IPS-NIHi11 (cell line): ENCODE results near the gene OXTR.
"Not testable (repeated sequence)": the region's sequence is repeated elsewhere in the genome, so short reads cannot be mapped to it uniquely, and the experiment has no call there.

Experiments used
- DNase-seq: peaks from one replicate; pipeline ENCODE4 v3.0.0; 2012; ENCODE audit warnings: mixed read lengths, low spot score

OXTR gene

GRCh38 chr3:8741581-8742261, 27.7 kb downstream of the OXTR start:
- peak; percentile 84 for DNase-seq

DNA sequence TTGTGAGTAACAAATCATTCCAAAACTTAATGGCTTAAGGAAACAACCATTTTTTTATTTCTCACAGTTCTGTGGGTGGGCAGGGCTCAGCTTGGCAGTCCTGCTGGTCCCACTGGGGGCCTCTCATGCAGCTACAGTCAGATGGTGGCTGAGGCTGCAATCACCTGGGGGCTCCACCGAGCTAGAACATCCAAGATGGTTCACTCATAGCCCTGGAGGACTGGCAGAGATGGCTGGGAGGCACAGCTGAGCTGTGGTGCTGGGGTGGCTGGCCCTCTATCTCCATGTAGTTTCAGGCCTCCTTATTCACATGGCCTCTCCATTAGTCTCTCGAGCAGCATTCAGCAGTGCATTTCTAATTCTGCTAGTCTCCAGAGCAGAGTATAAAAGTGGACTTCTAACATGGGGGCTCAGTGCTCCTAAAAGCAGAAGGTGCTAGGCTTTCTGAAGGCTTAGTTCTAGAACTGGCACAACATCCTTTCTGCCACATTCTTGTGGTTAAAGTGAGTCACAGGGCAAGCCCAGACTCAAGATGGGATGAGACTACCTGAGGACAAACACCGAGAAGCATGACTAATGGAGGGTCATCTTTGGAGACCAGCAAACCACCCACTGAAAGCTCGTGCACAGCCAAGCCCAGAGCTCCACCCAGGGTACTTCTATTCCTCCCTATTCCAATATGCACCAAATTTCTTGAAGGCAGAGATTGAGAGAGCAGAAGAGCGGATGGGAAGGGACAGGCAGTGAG, 29.5 kb downstream of the OXTR start:
- no peak for DNase-seq

DNA sequence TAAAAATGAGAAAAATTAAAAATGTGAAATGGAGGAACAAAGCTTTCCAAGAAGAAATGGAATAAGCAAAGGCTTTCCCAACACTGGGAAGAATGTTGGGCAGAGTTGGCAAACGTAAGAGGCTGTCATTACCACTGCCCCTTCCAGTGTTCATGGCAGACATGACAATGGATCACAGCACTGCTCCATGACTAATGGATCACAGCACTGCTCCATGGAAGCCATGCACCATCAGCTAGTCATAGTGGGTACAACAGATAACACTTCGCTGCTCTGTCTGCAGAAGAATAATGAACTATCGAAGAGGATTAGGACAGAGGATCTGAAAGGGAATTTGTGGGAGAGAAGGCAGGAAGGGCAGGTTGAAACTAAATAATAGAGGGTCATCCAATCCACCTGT, 30.8 kb downstream of the OXTR start:
- no peak for DNase-seq

- DNase-seq = no peak
These were observed 31.6 kb downstream of the OXTR start for GRCh38 chr3:8737823-8738222.

DNA sequence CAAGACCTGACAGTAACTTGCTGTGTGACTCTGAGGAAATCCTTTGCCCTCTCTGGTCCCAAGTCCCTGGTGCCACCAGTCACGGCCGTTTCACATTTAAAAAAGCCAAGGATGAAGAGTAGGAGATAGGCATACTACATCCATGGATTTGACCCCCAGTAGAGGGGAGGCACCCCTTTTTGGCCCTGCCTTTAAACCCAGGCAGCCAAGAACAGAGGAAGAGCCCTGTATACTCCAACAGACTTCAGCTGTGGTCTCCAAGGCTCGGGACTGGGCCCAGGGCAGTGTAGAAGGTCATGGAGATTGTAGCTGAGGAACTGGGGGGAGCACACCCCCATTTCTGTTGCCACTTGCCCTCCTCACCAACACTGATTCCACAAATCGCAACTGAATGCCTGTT, 32.1 kb downstream of the OXTR start:
- no peak for DNase-seq

- no peak for DNase-seq
These were observed 33.0 kb downstream of the OXTR start for GRCh38 chr3:8736436-8736835.

- DNase-seq = no peak
These were observed 34.5 kb downstream of the OXTR start for GRCh38 chr3:8734908-8735307.

GRCh38 chr3:8734137-8734878, 35.1 kb downstream of the OXTR start:
- DNase-seq = no peak

DNA sequence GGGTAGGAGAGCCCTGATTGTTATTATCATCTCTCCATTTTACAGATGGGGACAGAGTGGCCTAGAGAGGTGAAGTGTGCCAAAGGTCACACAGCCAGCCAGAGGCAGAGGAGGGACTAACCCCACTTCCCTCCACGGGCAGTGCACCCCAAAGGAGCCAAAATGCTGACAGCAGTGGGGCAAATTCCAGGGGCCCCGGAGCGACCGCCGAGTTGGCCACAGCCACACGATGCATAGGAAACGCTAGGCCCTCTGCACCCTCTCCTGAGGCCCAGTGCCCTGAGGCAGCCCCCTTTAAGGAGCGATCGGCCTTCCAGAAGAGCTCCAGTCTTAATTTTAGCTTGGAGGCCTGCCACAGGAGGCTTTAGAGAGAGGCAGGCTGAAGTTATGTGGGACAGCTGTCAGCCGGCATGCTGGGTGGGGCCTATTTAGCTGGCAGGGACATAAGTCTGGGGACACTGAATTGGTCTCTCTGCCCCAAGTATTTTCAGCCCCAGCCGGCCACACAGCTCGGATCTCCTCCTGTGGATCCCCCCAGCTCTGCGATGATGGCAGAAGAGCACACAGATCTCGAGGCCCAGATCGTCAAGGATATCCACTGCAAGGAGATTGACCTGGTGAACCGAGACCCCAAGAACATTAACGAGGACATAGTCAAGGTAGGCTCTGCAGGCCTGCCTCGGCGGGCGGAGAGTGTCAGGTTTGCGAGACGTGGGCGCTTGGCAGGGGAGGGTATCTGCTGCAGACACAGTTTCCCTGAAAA, 35.9 kb downstream of the OXTR start, which contains the start of gene CAV3:
TSS of gene CAV3 (plus strand) at position 471 of the 763 bp plus-strand sequence. CDS start at position 546, 75 bp downstream.
- no peak for DNase-seq

DNA sequence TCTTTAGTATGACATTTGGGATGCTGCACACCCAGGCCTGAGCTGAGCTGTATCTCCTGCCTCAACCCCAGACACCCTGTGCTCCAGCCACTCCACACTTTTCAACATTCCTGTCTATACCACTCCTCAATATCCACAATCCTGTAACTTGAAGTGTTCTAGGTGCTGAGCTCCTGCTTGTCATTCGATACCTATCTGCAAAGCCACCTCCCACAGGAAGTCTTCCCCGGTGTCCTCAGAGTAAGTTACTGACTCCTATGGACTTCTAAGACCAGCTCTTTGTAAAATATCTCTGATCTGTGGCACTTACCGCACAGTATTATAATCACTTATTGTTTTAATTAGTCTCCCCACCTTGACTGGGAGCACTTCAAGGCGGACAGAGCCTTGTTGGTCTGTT, 37.0 kb downstream of the OXTR start:
- DNase-seq = peak; percentile 33

- DNase-seq = no peak
These were observed 38.8 kb downstream of the OXTR start for GRCh38 chr3:8730656-8731055.

GRCh38 chr3:8729479-8729878, 39.9 kb downstream of the OXTR start:
- no peak for DNase-seq

GRCh38 chr3:8727605-8728512, 41.6 kb downstream of the OXTR start:
- no peak for DNase-seq

DNA sequence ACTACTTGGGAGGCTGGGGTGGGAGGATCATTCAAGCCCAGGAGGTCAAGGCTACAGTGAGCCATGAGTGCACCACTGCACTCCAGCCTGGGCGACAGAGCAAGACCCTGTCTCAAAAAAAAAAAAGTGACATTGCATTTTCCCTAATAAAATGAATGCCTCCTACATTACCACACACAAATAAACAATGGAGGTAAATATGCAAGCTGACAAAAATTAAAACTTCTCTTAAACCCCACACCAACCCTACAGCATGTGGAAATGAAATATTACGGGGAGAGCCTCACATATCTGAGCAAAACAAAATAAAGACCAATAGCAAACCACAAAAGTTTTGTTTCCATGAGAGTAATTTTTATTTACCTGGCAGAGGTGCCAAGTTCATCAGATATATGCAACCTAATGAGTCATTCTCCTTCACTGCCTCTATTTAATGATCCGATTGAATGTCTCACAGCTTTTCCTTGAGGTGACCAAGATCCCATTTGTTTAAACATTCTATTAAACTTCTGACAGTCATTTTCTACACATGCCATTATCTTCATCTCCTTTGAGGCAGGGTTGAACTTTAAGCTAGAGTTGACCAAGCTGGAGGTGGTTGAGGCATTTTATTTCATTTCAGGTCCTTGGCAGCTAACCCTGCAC, 45.2 kb downstream of the OXTR start:
- no peak for DNase-seq

GRCh38 chr3:8723612-8724011, 45.8 kb downstream of the OXTR start:
- DNase-seq = no peak

DNA sequence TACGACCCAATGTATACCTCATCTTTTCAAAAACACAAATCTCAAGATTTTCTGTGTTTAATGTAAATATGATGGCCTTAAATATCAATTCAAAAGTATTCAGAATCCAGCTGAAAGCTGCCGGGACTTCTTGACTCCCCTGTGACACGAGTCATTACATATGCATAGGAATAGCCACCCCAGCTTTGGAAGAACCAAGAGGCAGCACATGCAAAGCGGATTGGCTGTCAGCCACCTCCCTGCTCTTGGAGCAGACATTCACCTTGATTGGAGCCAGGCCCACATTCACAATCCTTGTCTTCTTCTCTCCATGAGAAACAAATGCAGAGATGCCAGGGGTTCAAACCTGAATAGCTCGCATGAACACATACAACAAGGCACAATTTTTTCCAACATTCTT, 46.6 kb downstream of the OXTR start:
- DNase-seq = no peak

GRCh38 chr3:8715757-8716156, 53.7 kb downstream of the OXTR start:
- not testable (repeated sequence) for DNase-seq

GRCh38 chr3:8713901-8714759, 55.3 kb downstream of the OXTR start:
- DNase-seq = peak; percentile 82

GRCh38 chr3:8712908-8713255, 56.5 kb downstream of the OXTR start:
- peak; percentile 2 for DNase-seq
